ENCODE results near the gene ANAPC1. TPM values are rescaled to one million over a fixed set of nuclear protein-coding genes. Genes with fewer than 3 reads are reported as not detected.
"Not testable (repeated sequence)": the region's sequence is repeated elsewhere in the genome, so short reads cannot be mapped to it uniquely, and the experiment has no call there.

Gene ANAPC1
- total and polyA plus RNA-seq, 4 donors: 4.1 to 35.1 (median 17.7) TPM

- H3K9me3 ChIP-seq (ENCODE audit: control insufficient read depth, low read length); H3K27ac ChIP-seq (ENCODE audit: low read depth in 1 of 2, low read length in 2 of 2); H3K27me3 ChIP-seq (ENCODE audit: control insufficient read depth in 1 of 2, insufficient read depth in 2 of 2, low read length in 1 of 2); intact Hi-C loops (cut with DNase I); ATAC-seq (ENCODE audit: low FRiP score); H3K36me3 ChIP-seq (ENCODE audit: control insufficient read depth in 1 of 2, insufficient read depth in 2 of 2, low read length in 1 of 2); H3K4me1 ChIP-seq (ENCODE audit: control insufficient read depth in 1 of 2, insufficient read depth in 2 of 2, low read length in 2 of 2); H3K4me3 ChIP-seq (ENCODE audit: low read length in 2 of 2); DNase-seq: not testable (repeated sequence)
- WGBS, 2 donors: 89 to 100% methylated on average over 1 to 3 of the region's 8 CpGs
These were observed 117.7 kb downstream of the ANAPC1 start for GRCh38 chr2:111766295-111766694.

GRCh38 chr2:111764151-111764550 lies 119.8 kb downstream of the ANAPC1 start:
- H3K4me3 ChIP-seq (ENCODE audit: low read length in 2 of 2); H3K27me3 ChIP-seq (ENCODE audit: control insufficient read depth in 1 of 2, insufficient read depth in 2 of 2, low read length in 1 of 2); DNase-seq; H3K4me1 ChIP-seq (ENCODE audit: control insufficient read depth in 1 of 2, insufficient read depth in 2 of 2, low read length in 2 of 2); intact Hi-C loops (cut with DNase I); H3K27ac ChIP-seq (ENCODE audit: low read depth in 1 of 2, low read length in 2 of 2); ATAC-seq (ENCODE audit: low FRiP score); H3K36me3 ChIP-seq (ENCODE audit: control insufficient read depth in 1 of 2, insufficient read depth in 2 of 2, low read length in 1 of 2); H3K9me3 ChIP-seq (ENCODE audit: control insufficient read depth, low read length): not testable (repeated sequence)
- WGBS, 2 donors: 84 to 97% methylated on average over 4 of the region's 4 CpGs

GRCh38 chr2:111760697-111761284 lies 123.2 kb downstream of the ANAPC1 start:
- H3K36me3 ChIP-seq (ENCODE audit: control insufficient read depth in 1 of 2, insufficient read depth in 2 of 2, low read length in 1 of 2); ATAC-seq (ENCODE audit: low FRiP score); H3K9me3 ChIP-seq (ENCODE audit: control insufficient read depth, low read length); H3K4me3 ChIP-seq (ENCODE audit: low read length in 2 of 2); H3K4me1 ChIP-seq (ENCODE audit: control insufficient read depth in 1 of 2, insufficient read depth in 2 of 2, low read length in 2 of 2); intact Hi-C loops (cut with DNase I); DNase-seq; H3K27me3 ChIP-seq (ENCODE audit: control insufficient read depth in 1 of 2, insufficient read depth in 2 of 2, low read length in 1 of 2); H3K27ac ChIP-seq (ENCODE audit: low read depth in 1 of 2, low read length in 2 of 2): not testable (repeated sequence)
- 95 to 96% methylated on average over 7 to 9 of the region's 9 CpGs for WGBS, 2 donors

GRCh38 chr2:111752533-111752932 lies 131.5 kb downstream of the ANAPC1 start:
- H3K4me1 ChIP-seq (ENCODE audit: control insufficient read depth in 1 of 2, insufficient read depth in 2 of 2, low read length in 2 of 2); intact Hi-C loops (cut with DNase I); ATAC-seq (ENCODE audit: low FRiP score); DNase-seq; H3K27me3 ChIP-seq (ENCODE audit: control insufficient read depth in 1 of 2, insufficient read depth in 2 of 2, low read length in 1 of 2); H3K27ac ChIP-seq (ENCODE audit: low read depth in 1 of 2, low read length in 2 of 2); H3K4me3 ChIP-seq (ENCODE audit: low read length in 2 of 2); H3K9me3 ChIP-seq (ENCODE audit: control insufficient read depth, low read length); H3K36me3 ChIP-seq (ENCODE audit: control insufficient read depth in 1 of 2, insufficient read depth in 2 of 2, low read length in 1 of 2): not testable (repeated sequence)
- 67 to 89% methylated on average over 2 of the region's 3 CpGs for WGBS, 2 donors

GRCh38 chr2:111750641-111751040 lies 133.4 kb downstream of the ANAPC1 start:
- H3K27ac ChIP-seq (ENCODE audit: low read depth in 1 of 2, low read length in 2 of 2); H3K4me3 ChIP-seq (ENCODE audit: low read length in 2 of 2); H3K36me3 ChIP-seq (ENCODE audit: control insufficient read depth in 1 of 2, insufficient read depth in 2 of 2, low read length in 1 of 2); H3K4me1 ChIP-seq (ENCODE audit: control insufficient read depth in 1 of 2, insufficient read depth in 2 of 2, low read length in 2 of 2); H3K9me3 ChIP-seq (ENCODE audit: control insufficient read depth, low read length); ATAC-seq (ENCODE audit: low FRiP score); DNase-seq; H3K27me3 ChIP-seq (ENCODE audit: control insufficient read depth in 1 of 2, insufficient read depth in 2 of 2, low read length in 1 of 2); intact Hi-C loops (cut with DNase I): not testable (repeated sequence)
- 75% methylated on average over 1 of the region's 1 CpG; no CpG with 5 or more reads in 1 of the 2 donors for WGBS, 2 donors

- ATAC-seq (ENCODE audit: low FRiP score); H3K4me3 ChIP-seq (ENCODE audit: low read length in 2 of 2); H3K4me1 ChIP-seq (ENCODE audit: control insufficient read depth in 1 of 2, insufficient read depth in 2 of 2, low read length in 2 of 2); DNase-seq; H3K27me3 ChIP-seq (ENCODE audit: control insufficient read depth in 1 of 2, insufficient read depth in 2 of 2, low read length in 1 of 2); H3K27ac ChIP-seq (ENCODE audit: low read depth in 1 of 2, low read length in 2 of 2); H3K36me3 ChIP-seq (ENCODE audit: control insufficient read depth in 1 of 2, insufficient read depth in 2 of 2, low read length in 1 of 2); H3K9me3 ChIP-seq (ENCODE audit: control insufficient read depth, low read length); intact Hi-C loops (cut with DNase I): not testable (repeated sequence)
- 78 to 92% methylated on average over 2 of the region's 4 CpGs for WGBS, 2 donors
These were observed 135.6 kb downstream of the ANAPC1 start for GRCh38 chr2:111748429-111748828.

- peak; percentile 80 to 84 for DNase-seq
- peak; percentile 88 for ATAC-seq (ENCODE audit: low FRiP score)
- H3K4me3 ChIP-seq (ENCODE audit: low read length in 2 of 2); intact Hi-C loops (cut with DNase I); H3K36me3 ChIP-seq (ENCODE audit: control insufficient read depth in 1 of 2, insufficient read depth in 2 of 2, low read length in 1 of 2); H3K27me3 ChIP-seq (ENCODE audit: control insufficient read depth in 1 of 2, insufficient read depth in 2 of 2, low read length in 1 of 2); H3K4me1 ChIP-seq (ENCODE audit: control insufficient read depth in 1 of 2, insufficient read depth in 2 of 2, low read length in 2 of 2); H3K9me3 ChIP-seq (ENCODE audit: control insufficient read depth, low read length); H3K27ac ChIP-seq (ENCODE audit: low read depth in 1 of 2, low read length in 2 of 2): not testable (repeated sequence)
- WGBS, 2 donors: 13 to 29% methylated on average over 10 to 20 of the region's 23 CpGs
These were observed 136.4 kb downstream of the ANAPC1 start for GRCh38 chr2:111747410-111748115.

GRCh38 chr2:111744751-111745150 lies 139.2 kb downstream of the ANAPC1 start:
- H3K27ac ChIP-seq (ENCODE audit: low read depth in 1 of 2, low read length in 2 of 2); DNase-seq; H3K4me3 ChIP-seq (ENCODE audit: low read length in 2 of 2); H3K4me1 ChIP-seq (ENCODE audit: control insufficient read depth in 1 of 2, insufficient read depth in 2 of 2, low read length in 2 of 2); H3K9me3 ChIP-seq (ENCODE audit: control insufficient read depth, low read length); H3K36me3 ChIP-seq (ENCODE audit: control insufficient read depth in 1 of 2, insufficient read depth in 2 of 2, low read length in 1 of 2); intact Hi-C loops (cut with DNase I); H3K27me3 ChIP-seq (ENCODE audit: control insufficient read depth in 1 of 2, insufficient read depth in 2 of 2, low read length in 1 of 2); ATAC-seq (ENCODE audit: low FRiP score): not testable (repeated sequence)
- 70 to 82% methylated on average over 8 of the region's 8 CpGs for WGBS, 2 donors

- H3K9me3 ChIP-seq (ENCODE audit: control insufficient read depth, low read length); H3K36me3 ChIP-seq (ENCODE audit: control insufficient read depth in 1 of 2, insufficient read depth in 2 of 2, low read length in 1 of 2); H3K27me3 ChIP-seq (ENCODE audit: control insufficient read depth in 1 of 2, insufficient read depth in 2 of 2, low read length in 1 of 2); H3K4me1 ChIP-seq (ENCODE audit: control insufficient read depth in 1 of 2, insufficient read depth in 2 of 2, low read length in 2 of 2); ATAC-seq (ENCODE audit: low FRiP score); intact Hi-C loops (cut with DNase I); H3K4me3 ChIP-seq (ENCODE audit: low read length in 2 of 2); DNase-seq; H3K27ac ChIP-seq (ENCODE audit: low read depth in 1 of 2, low read length in 2 of 2): not testable (repeated sequence)
- 85 to 95% methylated on average over 2 of the region's 3 CpGs for WGBS, 2 donors
These were observed 142.5 kb downstream of the ANAPC1 start for GRCh38 chr2:111741517-111741916.

Data from aorta (tissue), 5 donors.